Measurements from ENCODE around the gene SETD2.
"Not testable (repeated sequence)": the region's sequence is repeated elsewhere in the genome, so short reads cannot be mapped to it uniquely, and the experiment has no call there.

SETD2 gene, protein sequence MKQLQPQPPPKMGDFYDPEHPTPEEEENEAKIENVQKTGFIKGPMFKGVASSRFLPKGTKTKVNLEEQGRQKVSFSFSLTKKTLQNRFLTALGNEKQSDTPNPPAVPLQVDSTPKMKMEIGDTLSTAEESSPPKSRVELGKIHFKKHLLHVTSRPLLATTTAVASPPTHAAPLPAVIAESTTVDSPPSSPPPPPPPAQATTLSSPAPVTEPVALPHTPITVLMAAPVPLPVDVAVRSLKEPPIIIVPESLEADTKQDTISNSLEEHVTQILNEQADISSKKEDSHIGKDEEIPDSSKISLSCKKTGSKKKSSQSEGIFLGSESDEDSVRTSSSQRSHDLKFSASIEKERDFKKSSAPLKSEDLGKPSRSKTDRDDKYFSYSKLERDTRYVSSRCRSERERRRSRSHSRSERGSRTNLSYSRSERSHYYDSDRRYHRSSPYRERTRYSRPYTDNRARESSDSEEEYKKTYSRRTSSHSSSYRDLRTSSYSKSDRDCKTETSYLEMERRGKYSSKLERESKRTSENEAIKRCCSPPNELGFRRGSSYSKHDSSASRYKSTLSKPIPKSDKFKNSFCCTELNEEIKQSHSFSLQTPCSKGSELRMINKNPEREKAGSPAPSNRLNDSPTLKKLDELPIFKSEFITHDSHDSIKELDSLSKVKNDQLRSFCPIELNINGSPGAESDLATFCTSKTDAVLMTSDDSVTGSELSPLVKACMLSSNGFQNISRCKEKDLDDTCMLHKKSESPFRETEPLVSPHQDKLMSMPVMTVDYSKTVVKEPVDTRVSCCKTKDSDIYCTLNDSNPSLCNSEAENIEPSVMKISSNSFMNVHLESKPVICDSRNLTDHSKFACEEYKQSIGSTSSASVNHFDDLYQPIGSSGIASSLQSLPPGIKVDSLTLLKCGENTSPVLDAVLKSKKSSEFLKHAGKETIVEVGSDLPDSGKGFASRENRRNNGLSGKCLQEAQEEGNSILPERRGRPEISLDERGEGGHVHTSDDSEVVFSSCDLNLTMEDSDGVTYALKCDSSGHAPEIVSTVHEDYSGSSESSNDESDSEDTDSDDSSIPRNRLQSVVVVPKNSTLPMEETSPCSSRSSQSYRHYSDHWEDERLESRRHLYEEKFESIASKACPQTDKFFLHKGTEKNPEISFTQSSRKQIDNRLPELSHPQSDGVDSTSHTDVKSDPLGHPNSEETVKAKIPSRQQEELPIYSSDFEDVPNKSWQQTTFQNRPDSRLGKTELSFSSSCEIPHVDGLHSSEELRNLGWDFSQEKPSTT (N-terminal part only)

DNA sequence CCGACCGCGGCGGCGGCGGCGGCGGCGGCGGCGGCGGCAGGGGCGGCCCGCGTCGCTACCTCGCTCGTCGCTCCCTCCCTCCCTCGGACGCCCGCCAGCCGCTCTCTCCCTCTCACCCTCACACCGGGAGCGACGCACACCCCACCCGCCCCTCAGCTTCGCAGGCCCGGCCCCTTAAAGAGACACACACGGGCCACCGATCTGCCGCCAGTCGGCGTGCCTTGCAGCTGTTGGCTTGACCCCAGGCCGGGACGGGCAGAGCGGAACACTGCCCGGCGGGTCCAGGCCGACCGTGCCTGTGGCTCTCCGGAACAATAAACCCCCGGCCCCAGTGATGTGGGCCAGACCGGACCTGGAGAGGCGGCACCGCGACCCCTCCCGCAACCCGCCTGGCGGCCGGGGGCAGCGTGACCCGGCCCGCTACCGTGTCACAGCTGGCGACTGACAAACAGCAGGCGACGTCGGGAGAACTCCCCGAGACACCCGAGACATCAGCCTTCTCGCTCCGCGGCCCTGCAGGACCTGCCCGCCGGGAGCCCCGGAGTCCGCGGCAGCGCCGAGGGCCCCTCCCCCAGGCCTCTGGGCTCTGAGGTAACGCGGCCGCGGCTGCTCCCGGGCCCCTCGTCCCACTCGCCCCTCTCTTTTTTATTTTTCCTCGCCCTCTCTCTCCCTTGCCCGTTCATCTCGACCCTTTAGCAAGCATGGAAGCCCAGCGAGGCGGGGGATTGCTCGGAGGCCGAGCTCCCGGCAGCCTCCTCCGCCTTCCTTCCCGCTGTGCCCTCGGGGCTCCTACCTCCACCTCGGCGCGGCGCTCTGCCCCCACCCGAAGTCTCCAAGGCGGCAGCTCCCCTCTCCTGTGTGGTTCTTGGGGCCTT, at the start of gene SETD2:
TSS of gene SETD2 (minus strand) at position 107 of the 875 bp plus-strand sequence. CDS start 189 bp downstream, outside the sequence.
- DNase-seq (ENCODE audit: low read depth in 2 of 2), result peak; percentile 70 to 75

DNA sequence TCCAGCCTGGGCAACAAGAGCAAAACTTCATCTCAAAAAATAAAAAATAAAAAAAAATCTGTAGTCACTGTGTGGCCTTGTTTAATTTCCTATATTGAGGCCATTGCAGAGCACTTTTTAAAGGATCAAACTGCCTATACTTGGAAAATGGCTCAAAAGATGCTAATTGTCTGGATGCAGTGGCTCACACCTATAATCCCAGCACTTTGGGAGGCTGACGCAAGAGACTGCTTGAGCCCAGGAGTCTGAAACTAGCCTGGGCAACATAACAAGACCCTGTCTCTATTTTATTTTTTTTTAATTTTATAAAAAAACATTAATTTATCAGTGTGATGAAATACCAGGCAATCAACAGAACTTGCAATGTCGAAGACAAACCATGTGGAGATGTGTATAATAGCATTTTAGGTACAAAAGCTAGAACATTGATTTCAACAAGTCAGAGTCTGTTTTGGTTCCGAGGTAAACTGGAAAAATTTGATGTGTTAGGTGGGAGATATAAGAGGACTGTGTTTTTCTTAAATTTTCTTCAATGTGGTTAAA, 47.0 kb upstream of the SETD2 start:
- no peak for DNase-seq (ENCODE audit: low read depth in 2 of 2)

DNA sequence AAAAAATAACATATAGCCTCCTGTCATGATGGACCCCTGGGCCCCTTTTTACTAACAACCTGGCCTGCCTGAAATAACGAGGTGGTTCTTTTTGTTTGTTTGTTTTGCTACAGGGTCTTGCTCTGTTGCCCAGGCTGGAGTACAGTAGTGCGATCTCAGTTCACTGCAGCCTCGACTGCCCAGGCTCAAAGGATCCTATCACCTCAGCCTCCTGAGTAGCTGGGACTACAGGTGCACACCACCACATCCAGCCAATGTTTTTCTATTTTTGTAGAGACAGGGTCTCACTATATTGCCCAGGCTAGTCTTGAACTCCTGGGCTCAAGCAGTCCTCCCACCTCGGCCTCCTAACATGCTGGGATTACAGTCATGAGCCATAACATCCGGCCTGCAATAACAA, 42.1 kb upstream of the SETD2 start:
- not testable (repeated sequence) for DNase-seq (ENCODE audit: low read depth in 2 of 2)

DNA sequence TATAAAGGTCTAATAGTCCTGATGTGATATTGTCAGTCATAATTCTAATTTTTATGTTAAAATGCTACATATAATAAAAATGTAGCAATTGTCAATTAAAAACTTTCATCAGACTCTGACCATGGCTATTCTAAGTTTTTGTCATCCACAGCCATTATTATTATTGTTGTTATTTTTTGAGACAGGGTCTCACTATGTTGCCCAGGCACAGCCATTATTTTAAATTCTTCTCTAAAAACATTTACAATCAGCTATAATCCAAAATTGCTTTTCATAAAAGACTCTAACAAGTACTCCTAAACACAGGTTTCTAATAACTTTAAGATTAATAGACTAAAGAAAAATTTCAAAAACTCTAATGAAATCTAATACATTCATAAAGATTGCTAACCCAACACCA, 41.0 kb upstream of the SETD2 start:
- DNase-seq (ENCODE audit: low read depth in 2 of 2), result no peak

DNA sequence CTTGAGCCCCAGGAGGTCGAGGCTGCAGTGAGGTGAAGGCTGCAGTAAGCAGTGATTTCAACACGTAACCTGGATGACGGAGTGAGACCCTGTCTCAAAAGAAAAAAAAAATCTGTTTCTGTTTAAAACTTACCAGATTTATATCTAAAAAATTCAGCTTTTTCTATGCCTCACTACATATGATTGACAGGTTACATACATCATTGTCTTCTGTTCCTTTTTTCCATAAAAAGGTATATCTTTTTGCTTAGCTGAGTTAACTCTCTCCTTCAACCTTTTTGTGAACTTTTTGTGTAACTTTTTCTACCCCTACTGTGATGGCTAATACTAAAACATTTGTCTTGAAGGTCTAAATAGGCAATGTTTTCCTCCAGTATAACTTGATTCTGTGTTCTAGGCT, 38.6 kb upstream of the SETD2 start:
- DNase-seq (ENCODE audit: low read depth in 2 of 2), result no peak

DNA sequence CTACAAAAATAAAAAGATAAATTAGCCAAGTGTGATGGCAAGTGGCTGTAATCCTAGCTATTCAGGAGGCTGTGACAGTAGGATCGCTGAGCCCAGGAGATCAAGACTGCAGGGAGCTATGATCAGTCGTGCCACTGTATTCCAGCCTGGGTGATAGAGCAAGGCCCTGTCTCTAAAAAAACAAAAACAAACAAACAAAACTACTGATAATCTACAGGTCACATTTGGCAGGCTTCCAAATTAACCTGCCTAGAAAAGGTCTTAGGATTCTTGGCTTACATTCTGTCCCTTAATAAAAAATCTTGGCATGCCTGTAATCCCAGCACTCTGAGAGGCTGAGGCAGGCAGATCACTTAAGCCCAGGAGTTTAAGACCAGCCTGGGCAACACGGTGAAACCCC, 33.4 kb upstream of the SETD2 start:
- no peak for DNase-seq (ENCODE audit: low read depth in 2 of 2)

DNA sequence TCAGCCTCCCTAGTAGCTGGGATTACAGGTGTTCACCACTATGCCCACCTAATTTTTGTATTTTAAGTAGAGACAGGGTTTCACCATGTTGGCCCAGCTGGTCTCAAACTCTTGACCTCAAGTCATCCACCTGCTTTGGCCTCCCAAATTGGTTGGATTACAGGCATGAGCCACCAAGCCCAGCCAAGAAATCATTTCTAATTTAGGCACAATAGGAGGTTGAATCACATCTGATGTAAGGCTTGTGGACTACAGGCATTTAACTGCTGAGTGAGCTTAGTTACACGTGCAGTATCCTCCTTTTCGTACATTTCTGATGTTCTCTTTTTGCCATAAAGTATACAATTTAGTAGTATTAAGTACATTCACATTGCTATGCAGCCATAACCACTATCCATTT, 31.1 kb upstream of the SETD2 start:
- no peak for DNase-seq (ENCODE audit: low read depth in 2 of 2)

DNA sequence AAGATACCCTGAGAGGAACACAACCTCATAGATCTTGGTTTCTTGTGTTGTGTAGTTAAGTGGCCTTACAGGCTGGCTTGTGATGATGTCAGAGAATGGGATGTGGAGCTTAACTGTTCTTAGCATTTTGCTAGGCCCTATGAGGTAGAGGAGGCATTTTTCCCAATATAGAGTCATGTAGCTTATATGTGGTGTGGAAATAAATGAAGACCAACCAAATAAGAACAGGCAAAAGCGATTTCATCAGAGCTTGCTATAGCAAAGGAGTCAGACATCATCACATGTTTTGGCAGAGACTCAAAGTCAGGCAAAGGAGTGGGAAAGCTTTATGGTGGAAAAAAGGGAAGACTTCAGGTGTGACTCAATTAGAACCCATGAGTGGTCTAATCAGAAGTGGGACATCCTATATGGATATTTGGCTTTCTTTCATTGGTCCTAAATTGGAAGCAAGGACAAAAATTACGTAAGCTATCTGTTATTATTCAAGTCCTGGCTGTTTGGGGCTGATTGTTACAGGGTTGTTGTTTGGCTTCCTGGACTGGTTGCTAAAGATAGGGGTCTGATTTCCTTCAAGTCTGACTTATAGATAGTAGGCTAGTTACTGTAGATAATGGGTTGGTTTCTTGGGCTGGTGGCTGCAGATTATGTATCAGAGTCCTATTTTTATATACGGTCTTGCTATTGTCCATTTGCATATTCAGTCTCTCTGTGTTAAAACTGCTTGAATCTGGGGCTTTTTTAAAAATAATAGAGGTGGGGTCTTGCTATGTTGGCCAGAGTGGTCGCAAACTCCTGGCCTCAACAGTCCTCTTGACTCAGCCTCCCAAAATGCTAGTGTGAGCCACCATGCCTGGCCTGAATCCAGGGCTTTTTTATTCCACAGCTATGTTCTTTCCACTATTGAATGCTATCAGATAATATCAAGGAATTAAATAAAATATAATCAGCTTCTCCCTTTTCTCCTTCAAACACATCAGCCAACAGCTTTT, 30.3 kb upstream of the SETD2 start:
- peak in 1 of 2 experiments; percentile 2 for DNase-seq (ENCODE audit: low read depth in 2 of 2)

DNA sequence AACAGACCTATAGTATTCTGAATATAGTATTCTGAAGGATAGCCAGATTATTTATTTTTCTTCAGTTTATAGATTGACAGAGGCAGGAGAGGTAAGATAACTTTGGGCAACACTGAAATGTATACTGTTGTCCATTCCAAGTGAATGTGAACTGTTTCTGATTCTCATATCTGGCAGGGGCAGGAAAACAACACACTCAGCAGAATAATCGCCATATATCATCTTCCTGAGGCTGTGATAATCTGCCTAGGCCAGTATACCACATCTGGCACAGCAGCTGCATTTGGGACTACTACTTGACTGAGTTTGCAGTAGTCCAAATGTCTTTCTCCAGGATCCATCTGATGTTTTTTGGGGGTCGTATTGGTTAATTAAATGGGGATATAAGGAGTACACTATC, 22.4 kb upstream of the SETD2 start:
- no peak for DNase-seq (ENCODE audit: low read depth in 2 of 2)

DNA sequence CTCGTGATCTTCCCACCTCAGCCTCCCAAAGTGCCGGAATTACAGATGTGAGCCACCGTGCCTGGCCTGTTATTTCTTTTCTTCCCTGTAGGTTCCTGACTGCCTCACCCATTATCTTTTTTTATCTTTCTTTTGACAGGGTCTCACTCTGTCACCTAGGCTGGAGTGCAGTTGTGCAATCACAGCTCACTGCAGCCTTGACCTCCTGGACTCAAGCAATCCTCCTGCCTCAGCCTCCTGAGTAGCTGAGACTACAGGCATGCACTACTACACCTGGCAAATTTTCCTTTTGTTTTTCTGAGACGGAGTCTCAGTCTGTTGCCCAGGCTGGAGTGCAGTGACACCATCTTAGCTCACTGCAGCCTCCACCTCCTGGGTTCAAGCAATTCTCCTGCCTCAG, 17.8 kb upstream of the SETD2 start:
- not testable (repeated sequence) for DNase-seq (ENCODE audit: low read depth in 2 of 2)

DNA sequence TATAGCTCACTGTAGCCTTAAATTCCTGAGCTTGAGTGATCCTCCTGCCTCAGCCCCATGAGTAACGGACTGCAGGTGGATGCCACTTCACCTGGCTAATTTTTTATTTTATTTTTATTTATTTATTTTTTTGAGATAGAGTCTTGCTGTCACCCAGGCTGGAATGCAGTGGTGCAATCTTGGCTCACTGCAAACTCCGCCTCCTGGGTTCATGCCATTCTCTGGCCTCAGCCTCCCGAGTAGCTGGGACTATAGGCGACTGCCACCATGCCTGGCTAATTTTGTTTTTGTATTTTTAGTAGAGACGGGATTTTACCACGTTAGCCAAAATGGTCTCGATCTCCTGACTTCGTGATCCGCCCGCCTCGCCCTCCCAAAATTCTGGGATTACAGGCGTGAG, 16.1 kb upstream of the SETD2 start:
- DNase-seq (ENCODE audit: low read depth in 2 of 2), result not testable (repeated sequence)

DNA sequence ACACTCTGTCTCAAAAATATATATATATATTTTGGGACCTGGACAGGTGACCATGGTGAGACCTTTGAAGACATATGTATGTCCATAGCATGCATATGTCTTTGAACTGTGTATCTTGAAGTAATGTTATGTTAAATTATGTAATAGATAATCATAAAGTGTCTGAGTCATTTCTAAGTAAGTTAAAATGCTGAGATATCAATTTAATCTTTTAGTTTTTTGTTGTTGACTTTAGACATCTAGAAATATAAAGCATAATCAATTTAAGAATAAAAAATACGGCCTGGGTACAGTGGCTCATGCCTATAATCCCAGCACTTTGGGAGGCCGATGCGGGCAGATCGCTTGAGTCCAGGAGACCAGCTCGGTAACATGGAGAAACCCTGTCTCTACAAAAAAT, 12.7 kb upstream of the SETD2 start:
- DNase-seq (ENCODE audit: low read depth in 2 of 2), result no peak

DNA sequence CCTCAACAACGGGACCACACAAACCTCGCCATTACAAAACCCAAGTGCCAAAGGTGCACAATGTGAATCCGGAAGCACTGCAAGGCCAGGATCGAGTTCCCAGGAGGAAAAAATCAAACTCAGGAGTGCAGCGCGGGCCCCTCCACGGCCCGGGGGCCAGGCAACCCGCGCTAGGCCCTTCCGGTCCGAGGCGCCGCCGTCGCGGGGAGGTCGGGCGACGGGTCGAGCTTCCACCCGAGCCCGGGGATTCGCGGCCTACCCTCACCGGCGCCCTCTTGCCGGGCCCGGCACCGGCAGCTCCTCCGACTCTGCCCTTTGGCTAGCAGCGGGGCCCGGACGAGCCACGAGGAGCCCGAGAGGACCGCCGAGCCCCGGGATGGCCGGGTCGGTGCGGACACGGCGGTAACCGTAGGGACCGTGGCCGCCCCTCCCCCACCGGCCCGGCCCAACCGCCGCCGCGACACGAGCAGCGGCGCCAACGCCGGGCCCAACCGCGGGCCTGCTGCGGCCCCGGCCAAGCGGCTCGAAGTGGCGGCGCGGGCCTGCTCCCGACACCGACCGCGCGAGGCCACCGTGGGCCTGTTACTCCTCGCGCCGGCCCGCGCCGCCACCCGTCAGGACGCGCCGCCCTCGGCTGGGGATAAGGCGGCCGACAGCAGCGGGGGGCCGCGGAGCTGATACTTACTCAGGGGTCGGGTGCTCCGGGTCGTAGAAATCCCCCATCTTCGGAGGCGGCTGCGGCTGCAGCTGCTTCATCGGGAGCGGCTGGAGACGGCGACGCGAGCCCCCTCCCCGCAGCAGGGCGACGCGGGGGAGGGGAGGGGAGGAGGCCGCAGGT, 525 bp downstream of the SETD2 start:
- no peak for DNase-seq (ENCODE audit: low read depth in 2 of 2)

DNA sequence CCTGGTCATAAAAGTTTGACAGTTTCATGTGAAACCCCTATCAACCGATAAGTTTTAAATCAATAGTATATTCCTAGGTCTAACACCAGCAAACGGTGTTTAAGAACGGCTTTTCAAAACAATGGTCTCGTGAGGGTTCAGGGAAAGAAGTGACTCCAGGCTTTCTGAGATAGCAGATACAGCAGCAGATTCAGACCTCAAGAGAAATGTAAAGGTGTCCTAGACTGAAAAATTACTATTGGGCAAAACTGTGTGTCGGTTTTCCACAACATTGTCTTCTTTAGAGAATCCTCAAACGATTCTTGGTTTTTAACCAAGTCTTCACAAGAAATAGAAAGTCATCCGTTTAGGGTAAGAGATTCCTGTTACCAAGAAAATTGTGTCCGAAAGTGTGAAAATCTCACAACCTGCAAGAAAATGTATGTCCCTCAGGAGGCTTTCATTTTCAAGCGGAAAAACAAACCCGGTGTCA, 1.2 kb downstream of the SETD2 start:
- no peak for DNase-seq (ENCODE audit: low read depth in 2 of 2)

DNA sequence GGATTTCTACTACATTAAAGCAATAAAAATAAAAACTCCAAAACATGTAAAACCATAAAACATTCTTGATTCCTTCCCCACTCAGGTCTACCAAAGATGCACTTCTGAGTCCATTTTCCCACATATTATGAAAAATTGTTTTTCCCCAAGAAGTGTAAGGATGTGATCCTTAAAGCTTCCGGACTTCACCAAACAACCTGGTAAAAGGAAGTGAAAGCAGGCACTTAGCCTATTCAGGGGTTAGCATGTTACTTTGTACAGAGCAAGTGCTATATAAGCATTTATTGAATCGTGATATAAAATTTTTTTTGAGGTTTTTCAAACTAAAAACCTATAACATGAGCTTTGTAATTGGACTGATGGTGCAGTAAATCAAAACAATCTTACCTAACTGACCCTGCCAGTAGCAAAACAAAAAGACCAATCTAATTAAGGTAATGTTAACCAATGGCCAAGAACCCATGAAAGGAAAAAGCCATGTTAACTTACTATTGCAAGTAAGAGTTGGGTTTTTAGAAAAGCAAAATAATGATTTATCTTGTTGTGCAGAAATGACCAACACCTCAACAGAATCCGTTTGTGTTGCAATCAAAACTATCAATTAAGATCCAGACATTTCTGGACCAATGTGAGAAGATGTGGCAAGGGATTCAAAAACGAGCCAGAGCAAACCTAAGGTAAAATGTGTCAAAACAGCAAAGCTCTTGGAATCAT, 1.8 kb downstream of the SETD2 start:
- DNase-seq (ENCODE audit: low read depth in 2 of 2), result no peak

DNA sequence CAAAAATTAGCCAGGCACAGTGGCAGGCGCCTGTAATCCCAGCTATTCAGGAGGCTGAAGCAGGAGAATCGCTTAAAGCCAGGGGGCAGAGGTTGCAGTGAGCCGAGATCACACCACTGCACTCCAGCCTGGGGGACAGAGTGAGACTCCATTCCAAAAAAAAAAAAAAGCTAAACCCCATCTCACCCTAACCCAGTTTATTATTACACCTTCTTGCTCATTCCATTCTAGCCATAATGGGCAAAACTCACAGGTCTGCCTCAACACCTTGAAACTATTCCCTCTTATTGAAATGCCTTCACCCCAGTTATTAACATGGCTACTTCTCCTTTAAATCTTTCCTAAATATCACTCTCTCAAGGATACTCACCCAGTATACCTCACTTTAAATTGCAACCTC, 4.1 kb downstream of the SETD2 start:
- no peak for DNase-seq (ENCODE audit: low read depth in 2 of 2)

DNA sequence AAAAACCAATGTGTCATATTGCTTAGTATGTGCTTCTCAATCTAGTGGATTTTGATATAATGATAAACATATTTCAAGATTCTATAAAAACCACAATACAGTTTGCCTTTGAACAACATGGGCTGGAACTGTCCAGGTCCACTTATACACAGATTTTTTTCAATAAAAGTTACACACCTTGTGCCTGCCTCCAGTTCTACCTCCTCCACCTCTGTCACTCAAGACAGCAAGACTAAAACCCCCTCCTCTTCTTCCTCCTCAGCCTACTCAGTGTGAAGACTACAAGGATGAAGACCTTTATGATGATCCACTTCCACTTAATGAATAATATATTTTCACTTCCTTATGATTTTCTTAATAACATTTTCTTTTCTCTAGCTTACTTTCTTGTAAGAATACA, 5.7 kb downstream of the SETD2 start:
- DNase-seq (ENCODE audit: low read depth in 2 of 2), result no peak

DNA sequence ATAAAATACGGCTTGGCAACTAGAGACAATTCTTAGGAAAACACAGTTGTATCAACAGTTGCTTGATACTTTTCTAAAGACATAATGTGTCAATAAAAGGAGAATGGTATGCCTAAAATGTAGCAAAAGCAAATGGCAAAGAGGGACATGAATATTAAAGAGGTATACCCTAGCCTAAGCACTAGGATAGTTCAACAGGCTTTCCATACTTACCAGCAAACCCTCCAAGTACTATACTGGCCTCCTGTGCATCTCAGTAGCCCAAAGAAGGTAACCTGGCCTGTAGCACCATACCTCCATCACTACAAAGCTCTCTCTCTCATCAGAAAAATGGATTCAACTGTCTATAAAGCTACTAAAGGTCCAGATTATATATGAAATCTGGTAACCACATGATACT, 7.5 kb downstream of the SETD2 start:
- no peak for DNase-seq (ENCODE audit: low read depth in 2 of 2)
